SK-N-SH (cell line): ENCODE results near the gene MLLT3. TPM values are rescaled to one million over a fixed set of nuclear protein-coding genes. Genes with fewer than 3 reads are reported as not detected.

Experiments
- CTCF ChIA-PET: fragments of 300-600, 350-600 bp; formaldehyde crosslinking; extraction: SDS; loops from one replicate; lab custom pipeline; 2021; lab: Yijun Ruan, JAX
- POLR2A ChIA-PET: fragments of 350-600 bp; sonication (Branson Sonifier 250); formaldehyde crosslinking; extraction: SDS; loops from one replicate; lab custom pipeline; 2020; ENCODE audit warnings: antibody characterized with exemption, inconsistent platforms; lab: Yijun Ruan, JAX
- DNase-seq: peaks from one replicate; pipeline ENCODE4 v3.0.0; 2012
- H2AFZ ChIP-seq: fragments of 200-600 bp; sonication (generic); 2 replicates; pipeline ENCODE4 v1.8.1; 2016; ENCODE audit warnings: antibody characterized with exemption, mild to moderate bottlenecking, low read depth
- H3F3A ChIP-seq: fragments of 200-600 bp; sonication (generic); replicated peaks from 2 replicates; pipeline ENCODE3; 2016; ENCODE audit warnings: antibody characterized with exemption, mild to moderate bottlenecking; ENCODE audit not compliant: insufficient read depth
- H3K27ac ChIP-seq, 2 experiments: fragments of 200-500 bp in 1 of 2; fragments of 200-600 bp in 1 of 2; sonication (Bioruptor generic) in 1 of 2; sonication (generic), shearing (Covaris generic) in 1 of 2; 2 replicates each; pipeline versions ENCODE4 v1.5.1 to v1.6.1; 2014 to 2016; ENCODE audit warnings: low read depth in 2 of 2, inconsistent platforms in 1 of 2, low read length in 1 of 2, mild to moderate bottlenecking in 1 of 2, mixed read lengths in 1 of 2
- H3K27me3 ChIP-seq: fragments of 200-600 bp; sonication (generic), shearing (Covaris generic); 2 replicates; pipeline ENCODE4 v1.6.1; 2016; ENCODE audit warnings: mixed run types; ENCODE audit not compliant: insufficient read depth
- H3K36me3 ChIP-seq, 2 experiments: fragments of 200-500 bp in 1 of 2; fragments of 200-600 bp in 1 of 2; sonication (Bioruptor generic) in 1 of 2; sonication (generic) in 1 of 2; replicated peaks in 1 of 2; 2 replicates each; pipeline versions ENCODE3 to v1.5.1; 2014 to 2016; ENCODE audit warnings: low read length in 1 of 2, mild to moderate bottlenecking in 1 of 2; ENCODE audit not compliant: insufficient read depth in 2 of 2, control insufficient read depth in 1 of 2
- H3K4me1 ChIP-seq, 2 experiments: fragments of 200-500 bp in 1 of 2; fragments of 200-600 bp in 1 of 2; sonication (Bioruptor generic) in 1 of 2; sonication (generic), shearing (Covaris generic) in 1 of 2; 2 replicates each; pipeline versions ENCODE4 v1.5.1 to v1.6.1; 2014 to 2016; ENCODE audit warnings: low read depth in 1 of 2, low read length in 1 of 2, mixed run types in 1 of 2; ENCODE audit not compliant: insufficient read depth in 2 of 2, control insufficient read depth in 1 of 2
- H3K4me2 ChIP-seq: fragments of 200-600 bp; sonication (generic), shearing (Covaris generic); 2 replicates; pipeline ENCODE4 v1.6.1; 2017; ENCODE audit warnings: mixed run types
- H3K4me3 ChIP-seq, 2 experiments: fragments of 200-500 bp in 1 of 2; fragments of 200-600 bp in 1 of 2; sonication (Bioruptor generic) in 1 of 2; sonication (generic), shearing (Covaris generic) in 1 of 2; 2 replicates each; pipeline versions ENCODE4 v1.5.1 to v1.8.1; 2014 to 2016; ENCODE audit warnings: low read depth in 2 of 2, inconsistent platforms in 1 of 2, low read length in 1 of 2, mild to moderate bottlenecking in 1 of 2, mixed read lengths in 1 of 2, moderate library complexity in 1 of 2
- H3K79me2 ChIP-seq: fragments of 200-600 bp; sonication (generic); 2 replicates; pipeline ENCODE4 v1.8.1; 2017; ENCODE audit warnings: mild to moderate bottlenecking; ENCODE audit not compliant: insufficient read depth
- H3K9ac ChIP-seq: fragments of 200-600 bp; sonication (generic); 2 replicates; pipeline ENCODE4 v1.6.1; 2017; ENCODE audit warnings: mixed run types
- H3K9me2 ChIP-seq: fragments of 200-600 bp; sonication (generic); 2 replicates; pipeline ENCODE4 v1.6.1; 2017; ENCODE audit warnings: mixed run types
- H3K9me3 ChIP-seq: fragments of 200-600 bp; sonication (generic); 2 replicates; pipeline ENCODE4 v1.6.1; 2017; ENCODE audit warnings: mixed run types, mild to moderate bottlenecking, moderate library complexity
- H4K20me1 ChIP-seq: fragments of 200-600 bp; sonication (generic); 2 replicates; pipeline ENCODE4 v1.6.1; 2017; ENCODE audit warnings: mild to moderate bottlenecking, mixed run types; ENCODE audit not compliant: insufficient read depth
- CTCF ChIP-seq: fragments of 200-600 bp; sonication (generic); IDR thresholded peaks from 2 replicates; pipeline ENCODE4 v1.6.1; 2017; ENCODE audit warnings: antibody characterized with exemption, mild to moderate bottlenecking, moderate library complexity
- EP300 ChIP-seq, 2 experiments: IDR thresholded peaks; 2 replicates each; pipeline versions ENCODE4 v1.4.0 to v1.6.1; 2012; ENCODE audit warnings: borderline replicate concordance in 1 of 2, low read depth in 1 of 2, low read length in 1 of 2
- FOSL2 ChIP-seq: IDR thresholded peaks from 2 replicates; pipeline ENCODE4 v1.4.0; 2012; ENCODE audit warnings: low read depth, mild to moderate bottlenecking, moderate library complexity, borderline replicate concordance
- GATA2 ChIP-seq: sonication (generic); formaldehyde crosslinking; IDR thresholded peaks from 2 replicates; pipeline ENCODE4 v1.5.0; 2020; ENCODE audit warnings: mild to moderate bottlenecking, missing genetic modification reagents
- IRF3 ChIP-seq: fragments of 150-350 bp; IDR thresholded peaks from 2 replicates; pipeline ENCODE4 v1.6.1; 2016; ENCODE audit warnings: mild to moderate bottlenecking, low read depth, low read length
- MEF2A ChIP-seq: IDR thresholded peaks from 2 replicates; pipeline ENCODE4 v1.4.0; 2012; ENCODE audit warnings: low read depth, borderline replicate concordance
- NFIC ChIP-seq: IDR thresholded peaks from 2 replicates; pipeline ENCODE4 v1.4.0; 2012; ENCODE audit warnings: borderline replicate concordance
- PBX3 ChIP-seq: IDR thresholded peaks from 2 replicates; pipeline ENCODE4; 2012
- RFX5 ChIP-seq: IDR thresholded peaks from 2 replicates; pipeline ENCODE4 v1.6.1; 2012; ENCODE audit warnings: mild to moderate bottlenecking, improper control_type of control experiment, low read length
- RXRA ChIP-seq: IDR thresholded peaks from 2 replicates; pipeline ENCODE4 v1.4.0; 2012; ENCODE audit warnings: low read depth, mild to moderate bottlenecking, borderline replicate concordance
- SMC3 ChIP-seq: IDR thresholded peaks from 2 replicates; pipeline ENCODE4 v1.6.1; 2012; ENCODE audit warnings: low read depth, low read length, improper control_type of control experiment
- TAF1 ChIP-seq: IDR thresholded peaks from 2 replicates; pipeline ENCODE4 v1.6.1; 2012; ENCODE audit warnings: low read depth, mild to moderate bottlenecking, low read length, moderate library complexity, borderline replicate concordance
- TEAD4 ChIP-seq: IDR thresholded peaks from 2 replicates; pipeline ENCODE4 v1.4.0; 2012; ENCODE audit warnings: mild to moderate bottlenecking, borderline replicate concordance; ENCODE audit not compliant: insufficient read depth
- YY1 ChIP-seq: IDR thresholded peaks from 2 replicates; pipeline ENCODE4 v1.4.0; 2012; ENCODE audit warnings: low read depth, mild to moderate bottlenecking
- ZBTB33 ChIP-seq: IDR thresholded peaks from 2 replicates; pipeline ENCODE4 v1.4.0; 2012; ENCODE audit warnings: low read depth, borderline replicate concordance
- WGBS: methylation state at CpG from one replicate; pipeline ENCODE4 v1.1.6; 2017; ENCODE audit warnings: low lambda C conversion rate; 5-methylcytosine and 5-hydroxymethylcytosine counted together
- polyA plus RNA-seq, 3 experiments: library from polyadenylated mRNA; depleted of rRNA; stranded (reverse); fragments of >200 nt; gene quantifications; 2 replicates each; pipeline ENCODE4 v1.2.3, GENCODE V29; 2012

MLLT3 gene
- polyA plus RNA-seq, 1 of the 3 experiments (the other 2 are of a cell fraction), result 3.9 TPM

- H3K27ac ChIP-seq, result no peak overlapping the region
- H3K36me3 ChIP-seq, result no peaks in the 10 kb centered on the region
- H2AFZ ChIP-seq, result no peak overlapping the region
- H3K79me2 ChIP-seq, result no peaks in the 10 kb centered on the region
- DNase-seq, result no peak
- H3K9me3 ChIP-seq, result no peaks in the 10 kb centered on the region
- no peaks in the 10 kb centered on the region for H3F3A ChIP-seq
- no peak overlapping the region for H3K4me2 ChIP-seq
- H3K27me3 ChIP-seq, result no peaks in the 10 kb centered on the region
- CTCF ChIA-PET, result no interaction called here
- TF ChIP-seq MEF2A, result no peak
- no peak for TF ChIP-seq RFX5
- TF ChIP-seq ZBTB33, result no peak
- no peak for TF ChIP-seq CTCF
- no peak for TF ChIP-seq FOSL2
- TF ChIP-seq NFIC, result no peak
- no peak for TF ChIP-seq PBX3
- no peak for TF ChIP-seq EP300 (IDR thresholded peaks at IDR 0.05; ENCODE audit: borderline replicate concordance in 1 of 2, low read depth in 1 of 2, low read length in 1 of 2)
- TF ChIP-seq TEAD4, result no peak
- no peak for TF ChIP-seq TAF1
- no peak for TF ChIP-seq RXRA
- no peak for TF ChIP-seq SMC3
- TF ChIP-seq IRF3, result no peak
- TF ChIP-seq YY1, result no peak
- TF ChIP-seq GATA2 (CRISPR knock-in tag), result no peak
- TF ChIP-seq, all 33 proteins: peak for 0
- WGBS, result 89% methylated on average over 3 of the region's 3 CpGs
- Histone ChIP-seq H3K4me3 (no peak overlapping the region), H3K9ac (no peak overlapping the region), H3K9me2 (no peaks in the 10 kb centered on the region), H4K20me1 (no peaks in the 10 kb centered on the region), H3K4me1 (no peaks in the 10 kb centered on the region)
- POLR2A ChIA-PET, result no interaction called here
These were observed 40.1 kb downstream of the MLLT3 start for GRCh38 chr9:20582150-20582549.
